Lower lobe of right lung (tissue), 2 donors: Measurements from ENCODE around the gene ACTR6. TPM values are rescaled to one million over a fixed set of nuclear protein-coding genes. Genes with fewer than 3 reads are reported as not detected.
"Not testable (repeated sequence)": the region's sequence is repeated elsewhere in the genome, so short reads cannot be mapped to it uniquely, and the experiment has no call there.

Experiments used
- ATAC-seq, 2 donors: fragments of 200-7000 bp; cut with Tn5 transposase; one replicate each; pipeline ENCODE4 v1.9.1; 2020 to 2022; ENCODE audit warnings: mild to moderate bottlenecking in 2 of 2, moderate library complexity in 2 of 2
- DNase-seq: peaks from one replicate; pipeline ENCODE4 v3.0.0-alpha.2; 2020
- H3K27ac ChIP-seq: fragments of 200-600 bp; one replicate; pipeline ENCODE4 v1.8.0; 2022
- H3K27me3 ChIP-seq: fragments of 200-600 bp; one replicate; pipeline ENCODE4 v1.8.0; 2022; ENCODE audit warnings: low read depth
- H3K36me3 ChIP-seq: fragments of 200-600 bp; one replicate; pipeline ENCODE4 v1.8.0; 2022; ENCODE audit warnings: mild to moderate bottlenecking
- H3K4me1 ChIP-seq: fragments of 200-600 bp; one replicate; pipeline ENCODE4 v1.8.0; 2022
- H3K4me3 ChIP-seq: fragments of 200-600 bp; one replicate; pipeline ENCODE4 v1.8.0; 2022; ENCODE audit warnings: mild to moderate bottlenecking
- H3K9me3 ChIP-seq: fragments of 200-600 bp; one replicate; pipeline ENCODE4 v1.8.0; 2022
- CTCF ChIP-seq: fragments of 200-600 bp; IDR thresholded peaks from one replicate; pipeline ENCODE4 v1.8.0; 2022; ENCODE audit warnings: antibody characterized with exemption, mild to moderate bottlenecking
- intact Hi-C: fragments of 100-400 bp; cut with DNase I; formaldehyde crosslinking; loops from one replicate; pipeline ENCODE4 v1.11.0; 2022
- total RNA-seq: library from RNA; stranded (reverse); fragmentation: NEBNext Ultra II Directional; extraction: Animal tissue kit (Norgen Biotek cat#: 25700); gene quantifications from one replicate; pipeline ENCODE4 v1.2.1, GENCODE V29; 2021
- donor health status: DM: no; HTN: yes; CAD: no; lungs with severe emphysema.

The ACTR6 gene
- total RNA-seq, 1 donor from 2014 or later: 23.8 TPM

DNA sequence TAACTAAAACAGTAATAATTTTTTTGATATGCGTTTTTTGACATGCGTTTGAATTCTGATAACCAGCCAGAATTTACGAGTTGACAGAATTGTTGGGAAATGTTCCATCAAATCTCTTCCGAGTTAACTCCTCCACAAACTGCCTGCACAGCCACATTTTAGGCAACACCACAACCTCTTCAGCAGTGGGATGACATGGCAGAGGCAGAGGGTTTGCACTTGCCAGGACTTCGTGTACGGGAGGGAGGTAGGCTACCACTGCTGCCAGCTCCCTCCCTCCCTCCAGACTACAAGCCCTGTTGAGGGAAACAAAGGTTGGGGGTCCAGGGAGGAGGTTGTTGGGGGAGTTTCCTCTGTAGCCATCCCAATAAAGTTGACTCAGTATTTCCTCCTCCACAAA lies 14.5 kb upstream of the ACTR6 start:
- intact Hi-C loops: no loop called here
- TF ChIP-seq CTCF: no peak
- Histone ChIP-seq H3K9me3 (no peaks in the 10 kb centered on the region), H3K27ac (no peak overlapping the region), H3K4me1 (peaks cover 7% of the 10 kb centered on the region), H3K4me3 (no peak overlapping the region), H3K36me3 (no peaks in the 10 kb centered on the region), H3K27me3 (no peaks in the 10 kb centered on the region)
- ATAC-seq (peak in 1 of 2 donors; percentile 14), DNase-seq (no peak)

DNA sequence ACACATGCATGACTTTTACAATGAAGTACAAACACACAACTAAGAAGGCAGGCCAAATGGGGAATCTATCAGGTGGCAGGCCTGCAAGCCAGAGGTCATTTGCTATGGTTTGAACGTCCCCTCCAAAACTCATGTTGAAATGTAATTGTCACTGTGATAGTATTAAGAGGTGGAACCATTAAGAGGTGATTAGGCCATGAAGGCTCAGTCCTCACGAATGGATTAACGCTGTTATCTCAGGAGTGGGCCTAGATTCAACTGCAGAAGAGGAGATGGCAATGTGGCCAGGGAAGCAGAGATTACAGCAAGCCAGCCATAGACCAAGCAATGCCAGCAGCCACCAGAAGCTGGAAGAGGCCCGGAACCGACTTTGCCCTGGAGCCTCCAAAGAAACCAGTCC lies 13.5 kb upstream of the ACTR6 start:
- ATAC-seq: no peak
- TF ChIP-seq CTCF: no peak
- intact Hi-C loops: no loop called here
- Histone ChIP-seq H3K4me1 (peaks cover 7% of the 10 kb centered on the region), H3K27me3 (no peaks in the 10 kb centered on the region), H3K4me3 (no peak overlapping the region), H3K27ac (no peak overlapping the region), H3K36me3 (no peaks in the 10 kb centered on the region), H3K9me3 (no peaks in the 10 kb centered on the region)
- no peak for DNase-seq

DNA sequence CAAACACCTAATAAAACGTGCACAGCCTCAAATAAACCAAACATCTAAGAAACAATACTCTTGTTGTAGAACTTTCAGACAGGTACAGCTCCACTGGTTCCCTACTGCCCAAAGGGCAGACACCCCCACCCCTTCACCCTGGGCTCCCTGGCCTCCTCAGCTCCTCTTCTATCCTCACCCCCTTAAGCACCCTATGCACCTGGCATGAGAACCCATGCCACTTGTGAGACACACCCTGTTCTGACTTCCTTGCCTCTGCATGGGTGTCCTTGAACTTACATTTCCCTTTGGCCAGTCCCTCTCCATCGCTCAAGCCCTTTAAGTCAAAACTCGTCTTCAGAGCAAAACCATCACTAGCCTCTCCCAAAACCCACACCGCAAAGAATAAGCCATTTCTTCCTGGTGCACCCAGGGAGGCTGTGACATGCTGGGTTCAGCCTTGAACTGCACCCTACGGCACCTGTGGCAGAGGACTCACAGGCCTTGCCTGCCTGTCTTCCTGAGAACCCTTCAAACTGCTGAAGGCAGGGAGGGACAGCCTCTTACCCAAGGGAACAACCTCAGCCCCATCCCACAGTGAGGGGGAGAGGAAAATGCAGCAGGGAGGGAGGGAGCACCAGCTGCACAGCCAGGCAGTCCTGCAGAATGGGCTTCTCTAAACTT lies 12.6 kb upstream of the ACTR6 start:
- no peaks in the 10 kb centered on the region for H3K36me3 ChIP-seq
- no peak for DNase-seq
- H3K27ac ChIP-seq: no peak overlapping the region
- no peaks in the 10 kb centered on the region for H3K9me3 ChIP-seq
- H3K4me1 ChIP-seq: peaks cover 7% of the 10 kb centered on the region
- H3K27me3 ChIP-seq: no peaks in the 10 kb centered on the region
- intact Hi-C loops: no loop called here
- peak in 1 of 2 donors; percentile 21 for ATAC-seq
- no peak overlapping the region for H3K4me3 ChIP-seq
- no peak for TF ChIP-seq CTCF

DNA sequence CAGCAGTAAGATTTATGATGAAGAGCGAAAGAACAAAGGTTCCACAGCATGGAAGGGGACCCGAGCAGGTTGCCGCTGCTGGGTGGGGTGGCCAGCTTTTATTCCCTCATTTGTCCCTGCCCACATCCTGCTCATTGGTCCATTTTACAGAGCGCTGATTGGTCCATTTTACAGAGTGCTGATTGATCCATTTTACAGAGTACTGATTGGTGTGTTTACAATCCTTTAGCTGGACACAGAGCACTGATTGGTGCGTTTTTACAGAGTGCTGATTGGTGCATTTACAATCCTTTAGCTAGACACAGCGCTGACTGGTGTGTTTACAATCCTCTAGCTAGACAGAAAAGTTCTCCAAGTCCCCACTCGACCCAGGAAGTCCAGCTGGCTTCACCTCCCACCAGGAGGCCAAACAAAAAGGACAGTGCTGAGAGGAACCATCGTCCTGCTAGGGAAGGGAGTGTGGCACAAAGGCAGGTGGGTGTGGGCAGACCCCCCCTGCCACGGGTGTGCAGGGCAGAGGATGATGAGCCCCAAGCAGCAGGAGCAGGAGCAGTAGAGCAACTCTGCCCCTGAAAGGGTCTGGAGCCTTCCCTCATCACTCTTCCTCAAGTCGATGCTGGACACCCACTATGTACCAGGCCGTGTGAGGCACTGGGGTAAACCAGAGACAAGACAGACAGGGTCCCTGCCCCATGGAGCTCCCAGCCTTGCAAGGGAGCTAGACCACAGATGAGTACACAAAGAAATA lies 11.6 kb upstream of the ACTR6 start:
- H3K36me3 ChIP-seq, H3K9me3 ChIP-seq, H3K27ac ChIP-seq, DNase-seq, H3K27me3 ChIP-seq, H3K4me1 ChIP-seq, H3K4me3 ChIP-seq, intact Hi-C loops: not testable (repeated sequence)
- peak in 1 of 2 donors; percentile 16 for ATAC-seq

DNA sequence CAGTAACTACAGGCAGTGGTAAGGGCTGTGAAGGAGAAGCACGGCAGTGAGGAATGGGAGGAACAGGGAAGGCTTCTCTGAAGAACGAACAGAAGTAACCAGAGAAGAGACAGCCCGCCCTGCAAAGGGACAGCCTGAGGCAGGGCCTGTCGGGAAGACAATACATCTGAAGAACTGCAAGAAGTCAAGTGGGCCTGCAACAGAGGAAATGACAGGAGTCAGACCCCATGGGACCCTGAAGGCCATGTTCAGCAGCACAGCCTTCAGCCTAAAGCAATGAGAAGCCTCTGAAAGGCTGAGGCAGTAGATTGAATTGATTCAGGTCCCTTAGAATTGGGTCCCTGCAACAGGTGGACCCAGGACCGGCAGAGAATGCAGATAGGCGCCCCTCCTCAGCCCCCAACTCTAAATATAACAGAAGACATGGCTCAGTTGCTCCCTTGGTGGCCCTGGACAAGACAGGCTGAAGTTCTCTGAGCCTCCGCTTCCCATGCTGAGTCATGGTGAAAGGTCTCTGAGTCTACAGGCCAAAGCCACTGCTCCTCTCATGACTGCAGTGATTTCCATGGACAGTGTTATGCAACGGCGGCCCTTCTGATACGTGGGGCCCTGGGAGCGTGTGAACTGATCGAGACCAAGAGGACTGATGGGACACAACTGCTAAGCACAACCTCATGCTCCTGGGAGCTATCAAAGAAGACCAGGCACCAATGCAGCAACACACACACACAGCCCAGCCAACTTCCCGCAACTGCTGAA lies 10.8 kb upstream of the ACTR6 start:
- ATAC-seq: no peak
- H3K27me3 ChIP-seq: no peaks in the 10 kb centered on the region
- no peak for DNase-seq
- H3K4me1 ChIP-seq: peaks cover 7% of the 10 kb centered on the region
- no peak for TF ChIP-seq CTCF
- H3K36me3 ChIP-seq: no peaks in the 10 kb centered on the region
- H3K9me3 ChIP-seq: no peaks in the 10 kb centered on the region
- no peak overlapping the region for H3K27ac ChIP-seq
- no peak overlapping the region for H3K4me3 ChIP-seq
- intact Hi-C loops: no loop called here

DNA sequence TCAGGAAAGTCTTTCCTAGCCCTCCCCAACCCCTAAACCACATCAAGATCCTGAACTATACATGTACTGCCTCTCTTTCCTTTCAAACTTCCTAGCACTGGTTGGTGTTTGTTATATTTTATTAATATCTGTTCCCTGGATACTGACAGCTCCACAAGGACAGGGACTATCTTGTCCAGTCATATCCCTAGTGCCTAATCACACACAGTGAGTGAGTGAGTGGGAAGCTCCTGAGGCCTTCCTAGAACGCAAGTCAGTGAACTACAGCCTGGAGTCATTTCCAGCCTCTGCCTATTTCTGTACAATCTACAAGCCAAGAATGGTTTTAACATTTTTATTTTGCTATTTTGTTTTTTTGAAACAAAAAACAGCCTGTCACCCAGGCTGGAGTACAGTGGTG lies 7.5 kb upstream of the ACTR6 start:
- ATAC-seq: no peak
- no peak for DNase-seq
- Histone ChIP-seq H3K4me3 (no peak overlapping the region), H3K4me1 (no peaks in the 10 kb centered on the region), H3K27ac (no peak overlapping the region), H3K27me3 (no peaks in the 10 kb centered on the region), H3K36me3 (no peaks in the 10 kb centered on the region), H3K9me3 (no peaks in the 10 kb centered on the region)
- intact Hi-C loops: no loop called here
- TF ChIP-seq CTCF: no peak
